ENCODE results near the gene FNDC11. TPM values are rescaled to one million over a fixed set of nuclear protein-coding genes. Genes with fewer than 3 reads are reported as not detected.

The FNDC11 gene
- total and polyA plus RNA-seq, 7 experiments from 2014 or later = 0.22 to 1.2 (median 0.32) TPM

DNA sequence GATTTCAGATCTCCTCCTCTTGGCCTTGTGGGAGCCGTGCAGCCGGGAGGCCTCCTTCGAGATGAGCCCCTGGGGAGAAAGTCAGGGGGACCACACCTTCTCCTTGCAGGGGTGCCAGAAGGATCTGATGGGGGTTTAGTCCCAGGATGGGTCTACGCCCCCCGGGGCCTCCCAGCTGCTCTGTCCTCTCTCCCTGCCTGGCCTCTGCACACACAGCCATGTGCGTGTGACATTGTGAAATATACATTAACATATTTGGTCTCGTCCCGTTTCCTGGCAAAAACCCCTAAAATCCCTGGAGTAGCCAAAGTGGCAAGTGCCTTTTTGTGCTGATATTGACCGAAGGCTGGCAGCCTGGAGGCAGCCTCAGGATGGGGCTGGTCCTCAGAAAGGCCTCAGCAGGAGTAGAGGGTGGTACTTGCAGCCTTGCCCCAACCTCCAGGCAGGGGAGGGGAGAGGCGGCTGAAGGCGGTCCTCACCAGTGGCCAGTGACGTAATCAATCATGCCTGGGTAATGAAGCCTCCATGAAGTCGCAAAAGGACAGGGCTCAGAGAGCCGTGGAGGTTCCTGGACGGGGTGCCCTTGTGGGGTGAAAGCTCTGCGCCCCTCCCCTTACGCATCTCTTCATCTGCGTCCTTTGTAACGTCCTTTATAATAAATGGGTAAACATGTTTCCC is 25.2 kb downstream of the FNDC11 start:
- H3K4me1 Mint-ChIP-seq = peaks cover 0 to 14% (median 11%) of the 10 kb centered on the region in 7 donors
- ChIA-PET CTCF (interaction anchor here (0.6 to 0.7 kb wide), 2 partner anchors 8 to 355 kb away, joined by 3 to 6 read pairs; no protein-coding TSS in a partner anchor), POLR2A (no interaction called here)
- Histone ChIP-seq H3K9me3 (ENCODE audit: control insufficient read depth in 2 of 3, low read length in 3 of 3) (no peaks in the 10 kb centered on the region), H3K27ac (ENCODE audit: low read depth, low read length) (no peak overlapping the region), H3K27me3 (ENCODE audit: control insufficient read depth in 2 of 2, insufficient read depth in 2 of 2, low read length in 2 of 2) (no peaks in the 10 kb centered on the region), H3K4me1 (ENCODE audit: control insufficient read depth in 2 of 2, insufficient read depth in 2 of 2, low read length in 2 of 2) (peaks cover 5 to 10% of the 10 kb centered on the region in 2 donors), H3K36me3 (ENCODE audit: control insufficient read depth in 2 of 3, insufficient read depth in 3 of 3, low read length in 3 of 3) (no peaks in the 10 kb centered on the region), H3K4me3 (ENCODE audit: low read length) (no peak overlapping the region)
- no peak overlapping the region for H3K4me3 Mint-ChIP-seq
- intact Hi-C loops (cut with micrococcal nuclease) = no loop called here
- H3K27me3 Mint-ChIP-seq = peaks cover 0 to 47% (median 0%) of the 10 kb centered on the region in 5 donors
- DNase-seq (no peak), ATAC-seq (no peak)
- no peaks in the 10 kb centered on the region for H3K9me3 Mint-ChIP-seq
- peak overlapping the region in 1 of 9 donors; percentile 31 for H3K27ac Mint-ChIP-seq
- H3K36me3 Mint-ChIP-seq = no peaks in the 10 kb centered on the region

DNA sequence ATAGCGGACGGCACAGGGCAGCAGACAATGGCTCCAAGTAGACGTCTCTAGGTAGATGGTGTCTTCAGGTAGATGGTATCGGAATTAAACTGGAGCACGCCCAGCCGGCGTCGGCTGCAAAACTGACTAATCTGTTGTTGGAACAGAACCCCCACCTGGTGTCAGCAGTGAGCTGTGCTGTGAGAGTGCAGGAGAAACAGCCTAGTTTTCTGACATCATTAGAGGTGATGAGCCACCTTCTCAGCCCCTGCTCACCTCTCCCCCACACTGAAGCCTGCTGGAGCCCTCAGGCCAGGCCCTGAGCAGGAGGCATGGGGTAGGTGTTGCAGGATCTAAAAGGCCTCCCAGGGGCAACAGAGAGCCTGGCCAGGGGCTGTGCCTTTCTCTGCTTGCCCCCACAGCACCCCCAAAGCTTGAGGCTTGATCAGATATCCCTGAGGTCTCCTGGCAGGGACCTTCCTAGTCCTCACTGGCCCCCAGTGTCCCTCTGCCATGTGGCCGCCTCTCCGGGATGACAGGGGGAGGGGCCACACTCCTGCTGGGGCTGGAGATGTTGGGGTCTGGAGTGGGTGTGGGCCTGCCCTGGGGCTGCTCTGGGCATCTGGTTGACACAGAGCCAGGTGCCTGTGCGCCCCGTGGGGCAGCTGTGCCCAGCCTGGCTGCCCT is 27.0 kb downstream of the FNDC11 start:
- ChIA-PET POLR2A (interaction anchor here (1.0 to 1.2 kb wide), 3 partner anchors 43 to 58 kb away, joined by 3 to 5 read pairs (median 3); no protein-coding TSS in a partner anchor), CTCF (interaction anchor here (0.8 to 2.6 kb wide), 2 partner anchors 43 to 77 kb away, joined by 3 to 18 read pairs; partner anchors contain the start of genes PTK6 and RTEL1)
- ATAC-seq = peak; percentile 96
- Mint-ChIP-seq H3K4me1 (peaks cover 0 to 17% (median 14%) of the 10 kb centered on the region in 7 donors), H3K27ac (peak overlapping the region in 1 of 9 donors; percentile 74), H3K36me3 (no peaks in the 10 kb centered on the region), H3K27me3 (peaks cover 0 to 42% (median 0%) of the 10 kb centered on the region in 5 donors), H3K9me3 (no peaks in the 10 kb centered on the region), H3K4me3 (peak overlapping the region in 1 of 10 donors; percentile 17)
- intact Hi-C loops (cut with micrococcal nuclease) = loop anchor here (1.0 to 2.0 kb wide), 11 partner anchors 28 to 394 kb away; partner anchors contain the start of genes ARFRP1 (in 1 of the 2) and RTEL1 (in 1 of the 2)
- H3K27me3 ChIP-seq (ENCODE audit: control insufficient read depth in 2 of 2, insufficient read depth in 2 of 2, low read length in 2 of 2) = no peaks in the 10 kb centered on the region
- H3K9me3 ChIP-seq (ENCODE audit: control insufficient read depth in 2 of 3, low read length in 3 of 3) = no peaks in the 10 kb centered on the region
- peaks cover 0 to 10% of the 10 kb centered on the region in 2 donors for H3K4me1 ChIP-seq (ENCODE audit: control insufficient read depth in 2 of 2, insufficient read depth in 2 of 2, low read length in 2 of 2)
- peak; percentile 30 to 87 (median 81) for DNase-seq
- H3K36me3 ChIP-seq (ENCODE audit: control insufficient read depth in 2 of 3, insufficient read depth in 3 of 3, low read length in 3 of 3) = no peaks in the 10 kb centered on the region
- no peak overlapping the region for H3K27ac ChIP-seq (ENCODE audit: low read depth, low read length)
- H3K4me3 ChIP-seq (ENCODE audit: low read length) = no peak overlapping the region

DNA sequence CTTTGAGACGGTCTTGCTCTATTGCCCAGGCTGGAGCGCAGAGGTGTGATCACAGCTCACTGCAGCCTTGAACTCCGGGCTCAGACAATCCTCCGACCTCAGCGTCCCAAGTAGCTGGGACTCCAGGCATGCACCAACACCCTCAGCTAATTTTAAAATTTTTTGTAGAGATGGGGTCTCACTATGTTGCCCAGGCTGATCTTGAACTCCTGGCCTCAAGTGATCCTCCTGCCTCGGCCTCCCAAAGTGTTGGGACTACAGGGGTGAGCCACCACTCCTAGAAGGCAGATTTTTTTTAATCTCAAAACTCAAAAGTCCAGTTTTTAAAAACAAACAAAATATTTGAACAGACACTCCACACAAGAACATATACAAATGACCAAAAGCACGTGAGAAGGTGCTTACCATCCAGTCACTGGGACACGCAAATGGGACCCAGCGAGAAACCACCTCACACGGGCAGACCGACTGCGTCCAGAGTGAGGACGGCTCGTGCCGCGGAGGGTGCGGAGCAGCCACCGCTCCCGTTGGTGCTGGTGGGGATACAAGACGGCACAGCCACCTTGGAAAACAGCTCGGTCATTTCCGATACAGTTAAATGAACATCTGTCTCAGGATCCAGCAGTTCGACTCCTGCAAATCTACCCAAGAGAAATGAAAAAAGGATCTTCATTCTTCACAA is 28.6 kb downstream of the FNDC11 start:
- POLR2A ChIA-PET = interaction anchor here (0.7 to 1.2 kb wide), 5 partner anchors 21 to 56 kb away, joined by 3 to 5 read pairs (median 3); partner anchors contain the start of gene PTK6
- H3K27me3 Mint-ChIP-seq = peaks cover 0 to 33% (median 0%) of the 10 kb centered on the region in 5 donors

DNA sequence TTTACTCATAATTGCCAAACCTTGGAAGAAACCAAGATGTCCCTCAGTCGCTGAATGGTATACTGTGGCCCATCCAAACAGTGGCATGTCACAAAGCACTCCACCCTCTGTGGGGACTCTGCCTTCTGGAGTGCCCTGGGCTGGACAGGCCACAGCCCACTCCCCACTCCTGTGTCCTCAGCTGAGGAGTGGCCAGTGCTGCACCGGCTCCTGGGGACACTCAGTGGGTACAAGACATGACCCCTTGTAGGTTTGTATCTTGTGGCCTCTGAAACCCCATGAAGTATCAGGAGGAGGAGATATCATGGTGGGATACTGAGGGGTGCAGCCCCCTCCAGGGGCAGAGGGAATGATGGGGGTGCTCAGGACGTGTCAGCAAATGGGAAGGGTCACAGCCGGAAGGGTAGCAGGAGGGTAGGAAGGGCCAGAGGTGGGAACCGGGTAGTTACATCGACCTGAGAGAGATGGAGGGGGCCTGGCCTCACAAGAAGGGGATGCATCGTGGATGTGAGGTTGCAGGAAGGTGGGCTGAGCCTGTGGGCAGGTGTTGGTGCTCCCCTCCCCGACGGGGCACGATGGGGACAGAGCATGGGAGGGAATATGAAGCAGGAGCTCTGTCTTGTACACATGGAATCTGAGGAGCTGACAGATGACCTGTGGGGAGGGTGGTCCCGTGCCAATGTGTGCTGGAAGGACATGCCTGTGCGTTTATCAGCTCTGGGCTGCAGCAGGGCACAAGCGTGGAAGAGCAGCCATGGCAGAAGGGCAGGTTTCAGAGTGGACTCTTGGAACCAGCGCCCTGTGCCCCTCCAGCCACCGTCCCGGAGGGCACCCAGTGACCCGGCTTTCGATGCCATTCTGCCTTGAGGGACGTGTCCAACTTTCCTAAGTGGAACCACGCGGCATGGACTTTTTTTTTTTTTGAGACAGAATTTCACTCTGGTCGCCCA is 31.9 kb downstream of the FNDC11 start:
- Mint-ChIP-seq H3K27ac (peak overlapping the region in 3 of 9 donors; percentile 28 to 38 (median 28)), H3K4me1 (peaks cover 5 to 29% (median 21%) of the 10 kb centered on the region in 7 donors), H3K9me3 (no peaks in the 10 kb centered on the region), H3K36me3 (peaks cover 0 to 18% (median 6%) of the 10 kb centered on the region in 5 donors), H3K27me3 (peaks cover 0 to 9% (median 0%) of the 10 kb centered on the region in 5 donors), H3K4me3 (peak overlapping the region in 2 of 10 donors; percentile 43 to 47)
- Histone ChIP-seq H3K27me3 (ENCODE audit: control insufficient read depth in 2 of 2, insufficient read depth in 2 of 2, low read length in 2 of 2) (no peaks in the 10 kb centered on the region), H3K4me1 (ENCODE audit: control insufficient read depth in 2 of 2, insufficient read depth in 2 of 2, low read length in 2 of 2) (peaks cover 0 to 29% of the 10 kb centered on the region in 2 donors), H3K27ac (ENCODE audit: low read depth, low read length) (no peak overlapping the region), H3K9me3 (ENCODE audit: control insufficient read depth in 2 of 3, low read length in 3 of 3) (no peaks in the 10 kb centered on the region), H3K36me3 (ENCODE audit: control insufficient read depth in 2 of 3, insufficient read depth in 3 of 3, low read length in 3 of 3) (peaks cover 0 to 22% (median 0%) of the 10 kb centered on the region in 3 experiments), H3K4me3 (ENCODE audit: low read length) (no peak overlapping the region)
- DNase-seq = no peak
- POLR2A ChIA-PET = no interaction called here
- CTCF ChIA-PET = no interaction called here
- no peak for ATAC-seq
- intact Hi-C loops (cut with micrococcal nuclease) = no loop called here

More for the DNA sequence above, 28.6 kb downstream of the FNDC11 start:
- no peak overlapping the region for H3K4me3 Mint-ChIP-seq
- no peaks in the 10 kb centered on the region for H3K9me3 Mint-ChIP-seq
- no peak for ATAC-seq
- no peaks in the 10 kb centered on the region for H3K27me3 ChIP-seq (ENCODE audit: control insufficient read depth in 2 of 2, insufficient read depth in 2 of 2, low read length in 2 of 2)
- no peak overlapping the region for H3K4me3 ChIP-seq (ENCODE audit: low read length)
- intact Hi-C loops (cut with micrococcal nuclease) = no loop called here
- H3K27ac Mint-ChIP-seq = peak overlapping the region in 2 of 9 donors; percentile 41 to 46
- CTCF ChIA-PET = interaction anchor here (2.6 kb wide), 1 partner anchor 45 kb away, joined by 18 read pairs; the partner anchor contains the start of gene PTK6
- no peaks in the 10 kb centered on the region for H3K9me3 ChIP-seq (ENCODE audit: control insufficient read depth in 2 of 3, low read length in 3 of 3)
- H3K36me3 Mint-ChIP-seq = no peaks in the 10 kb centered on the region
- no peaks in the 10 kb centered on the region for H3K36me3 ChIP-seq (ENCODE audit: control insufficient read depth in 2 of 3, insufficient read depth in 3 of 3, low read length in 3 of 3)
- no peak for DNase-seq
- peaks cover 0 to 18% of the 10 kb centered on the region in 2 donors for H3K4me1 ChIP-seq (ENCODE audit: control insufficient read depth in 2 of 2, insufficient read depth in 2 of 2, low read length in 2 of 2)
- peaks cover 5 to 26% (median 16%) of the 10 kb centered on the region in 7 donors for H3K4me1 Mint-ChIP-seq
- no peak overlapping the region for H3K27ac ChIP-seq (ENCODE audit: low read depth, low read length)

DNA sequence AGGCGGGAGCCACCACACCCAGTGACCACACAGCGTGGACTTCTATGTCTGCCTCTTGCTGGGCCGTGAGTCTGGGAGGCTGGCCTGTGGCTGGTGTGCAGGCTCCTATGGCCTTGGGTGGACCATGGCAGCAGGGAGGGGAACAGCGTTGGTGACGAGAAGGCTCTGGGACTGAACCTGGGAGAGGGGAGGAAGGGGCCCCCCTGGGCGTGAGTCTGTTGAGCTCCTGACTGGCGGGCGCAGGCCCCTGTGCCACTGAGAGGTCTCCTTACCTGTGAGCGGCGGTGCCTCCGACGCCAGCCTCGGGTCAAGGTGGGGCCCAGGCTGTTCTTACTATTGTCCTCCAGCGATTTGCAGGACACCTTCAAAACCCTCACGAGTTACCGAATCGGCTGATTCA is 32.8 kb downstream of the FNDC11 start:
- H3K27me3 Mint-ChIP-seq = peaks cover 0 to 9% (median 0%) of the 10 kb centered on the region in 5 donors
- H3K27ac Mint-ChIP-seq = peak overlapping the region in 1 of 9 donors; percentile 87
- intact Hi-C loops (cut with micrococcal nuclease) = no loop called here
- POLR2A ChIA-PET = interaction anchor here (0.5 kb wide), 1 partner anchor 391 kb away, joined by 3 read pairs; no protein-coding TSS in a partner anchor
- peaks cover 0 to 31% (median 0%) of the 10 kb centered on the region in 3 experiments for H3K36me3 ChIP-seq (ENCODE audit: control insufficient read depth in 2 of 3, insufficient read depth in 3 of 3, low read length in 3 of 3)
- no peak for DNase-seq
- peaks cover 0 to 23% (median 9%) of the 10 kb centered on the region in 5 donors for H3K36me3 Mint-ChIP-seq
- no peak overlapping the region for H3K4me3 ChIP-seq (ENCODE audit: low read length)
- no peaks in the 10 kb centered on the region for H3K9me3 Mint-ChIP-seq
- H3K4me3 Mint-ChIP-seq = no peak overlapping the region
- H3K9me3 ChIP-seq (ENCODE audit: control insufficient read depth in 2 of 3, low read length in 3 of 3) = no peaks in the 10 kb centered on the region
- H3K4me1 Mint-ChIP-seq = peaks cover 5 to 27% (median 20%) of the 10 kb centered on the region in 7 donors
- ATAC-seq = no peak
- peaks cover 0 to 23% of the 10 kb centered on the region in 2 donors for H3K4me1 ChIP-seq (ENCODE audit: control insufficient read depth in 2 of 2, insufficient read depth in 2 of 2, low read length in 2 of 2)
- CTCF ChIA-PET = no interaction called here
- H3K27me3 ChIP-seq (ENCODE audit: control insufficient read depth in 2 of 2, insufficient read depth in 2 of 2, low read length in 2 of 2) = no peaks in the 10 kb centered on the region
- no peak overlapping the region for H3K27ac ChIP-seq (ENCODE audit: low read depth, low read length)

Data from naive thymus-derived CD4-positive, alpha-beta T cell (primary cell).